H1 (cell line): ENCODE measurements around the gene FOSL2. TPM values are rescaled to one million over a fixed set of nuclear protein-coding genes. Genes with fewer than 3 reads are reported as not detected.

ENCODE experiments used
- CTCF ChIA-PET: fragments of 300-600 bp; sonication (Branson Sonifier 250); formaldehyde crosslinking; loops from one replicate; lab custom pipeline; 2021; ENCODE audit not compliant: partially characterized antibody; lab: Charles Lee
- POLR2A ChIA-PET: fragments of 300-600 bp; sonication (Branson Sonifier 250); formaldehyde crosslinking; loops from one replicate; lab custom pipeline; 2021; ENCODE audit warnings: inconsistent platforms; ENCODE audit not compliant: partially characterized antibody; lab: Charles Lee
- DNase-seq, 2 experiments: peaks; one replicate each; pipeline versions ENCODE4 v3.0.0 to v3.0.0-alpha.2; 2010 to 2022; ENCODE audit warnings: low spot score in 2 of 2, low read depth in 1 of 2, mixed read lengths in 1 of 2
- FAIRE-seq: peaks from 2 replicates; lab custom pipeline; 2011; peaks lifted over from hg19 to GRCh38; lab: Jason Lieb, UNC
- H2AFZ ChIP-seq: 2 replicates; pipeline ENCODE4 v1.8.1; 2012; ENCODE audit warnings: low read length, inconsistent platforms
- H2AK5ac ChIP-seq: 2 replicates; pipeline ENCODE4 v1.6.1; 2013; ENCODE audit warnings: low read depth, low read length
- H2BK120ac ChIP-seq: replicated peaks from 2 replicates; pipeline ENCODE3; 2013; ENCODE audit warnings: low read depth, low read length, inconsistent platforms
- H2BK12ac ChIP-seq: 2 replicates; pipeline ENCODE4 v1.6.1; 2013; ENCODE audit warnings: low read depth, low read length
- H2BK15ac ChIP-seq: 2 replicates; pipeline ENCODE4 v1.6.1; 2013; ENCODE audit warnings: low read length
- H2BK20ac ChIP-seq: 2 replicates; pipeline ENCODE4 v1.6.1; 2013; ENCODE audit warnings: low read length
- H2BK5ac ChIP-seq: 2 replicates; pipeline ENCODE4 v1.6.1; 2013; ENCODE audit warnings: low read depth, low read length
- H3K14ac ChIP-seq: 2 replicates; pipeline ENCODE4 v1.6.1; 2013; ENCODE audit warnings: inconsistent platforms; ENCODE audit not compliant: insufficient read length
- H3K18ac ChIP-seq: 2 replicates; pipeline ENCODE4 v1.6.1; 2013; ENCODE audit warnings: low read length; ENCODE audit errors: extremely low read depth
- H3K23ac ChIP-seq: 2 replicates; pipeline ENCODE4 v1.6.1; 2013; ENCODE audit warnings: inconsistent platforms; ENCODE audit not compliant: insufficient read length
- H3K23me2 ChIP-seq: 2 replicates; pipeline ENCODE4 v1.6.1; 2013; ENCODE audit warnings: low read depth, low read length
- H3K27ac ChIP-seq: 2 replicates; pipeline ENCODE4 v1.6.1; 2011; ENCODE audit warnings: low read depth, low read length, inconsistent platforms
- H3K27me3 ChIP-seq, 4 experiments: replicated peaks in 1 of 4; 1 replicate in 1 of 4; 2 replicates in 3 of 4; pipeline versions ENCODE4 v1.6.1 to v1.8.1; 2011 to 2013; ENCODE audit warnings: low read length in 3 of 4, mild to moderate bottlenecking in 3 of 4, inconsistent platforms in 2 of 4, mixed read lengths in 2 of 4, moderate library complexity in 1 of 4; ENCODE audit not compliant: control insufficient read depth in 3 of 4, insufficient read depth in 3 of 4; ENCODE audit errors: extremely low read depth in 1 of 4
- H3K36me3 ChIP-seq, 4 experiments: 2 replicates each; pipeline versions ENCODE4 v1.6.1 to v1.8.1; 2011 to 2013; ENCODE audit warnings: mild to moderate bottlenecking in 4 of 4, low read length in 3 of 4, moderate library complexity in 2 of 4, control low read depth in 1 of 4, inconsistent platforms in 1 of 4; ENCODE audit not compliant: insufficient read depth in 4 of 4, control insufficient read depth in 2 of 4
- H3K4ac ChIP-seq: replicated peaks from 2 replicates; pipeline ENCODE3; 2013; ENCODE audit warnings: low read length, low read depth, mixed read lengths, inconsistent platforms; ENCODE audit not compliant: insufficient read length
- H3K4me1 ChIP-seq, 4 experiments: replicated peaks in 1 of 4; 1 replicate in 1 of 4; 2 replicates in 3 of 4; pipeline versions ENCODE4 v1.6.1 to v1.8.1; 2011 to 2013; ENCODE audit warnings: low read length in 3 of 4, inconsistent platforms in 2 of 4, mixed read lengths in 1 of 4; ENCODE audit not compliant: insufficient read depth in 4 of 4, control insufficient read depth in 3 of 4
- H3K4me2 ChIP-seq, 2 experiments: 2 replicates each; pipeline versions ENCODE4 v1.6.1 to v1.8.1; 2011 to 2013; ENCODE audit warnings: low read depth in 2 of 2, low read length in 2 of 2, control low read depth in 1 of 2, inconsistent platforms in 1 of 2, mild to moderate bottlenecking in 1 of 2; ENCODE audit not compliant: insufficient read depth in 1 of 2
- H3K4me3 ChIP-seq, 4 experiments: fragments of 200-600, 300-600 bp in 1 of 4; sonication (generic), shearing (Covaris generic), sonication (Bioruptor Twin) in 1 of 4; 2 replicates each; pipeline versions ENCODE4 v1.5.1 to v1.8.1; 2011 to 2016; ENCODE audit warnings: low read length in 4 of 4, low read depth in 3 of 4, control low read depth in 2 of 4, inconsistent platforms in 2 of 4, mild to moderate bottlenecking in 2 of 4, mixed read lengths in 1 of 4, moderate library complexity in 1 of 4; ENCODE audit not compliant: insufficient read depth in 2 of 4; ENCODE audit errors: extremely low read depth in 1 of 4
- H3K56ac ChIP-seq: replicated peaks from 2 replicates; pipeline ENCODE3; 2013; ENCODE audit warnings: low read depth, mild to moderate bottlenecking, mixed read lengths, low read length, inconsistent platforms; ENCODE audit not compliant: insufficient read length
- H3K79me1 ChIP-seq: 2 replicates; pipeline ENCODE4 v1.6.1; 2013; ENCODE audit warnings: low read depth, low read length, control low read depth
- H3K79me2 ChIP-seq, 2 experiments: 2 replicates each; pipeline versions ENCODE4 v1.6.1 to v1.8.1; 2012 to 2013; ENCODE audit warnings: low read length in 2 of 2, mild to moderate bottlenecking in 2 of 2, inconsistent platforms in 1 of 2; ENCODE audit not compliant: insufficient read depth in 2 of 2, control insufficient read depth in 1 of 2
- H3K9ac ChIP-seq, 4 experiments: replicated peaks in 1 of 4; 1 replicate in 1 of 4; 2 replicates in 3 of 4; pipeline versions ENCODE4 v1.6.1 to v1.8.1; 2011 to 2013; ENCODE audit warnings: low read depth in 3 of 4, low read length in 3 of 4, control low read depth in 2 of 4, mild to moderate bottlenecking in 2 of 4, moderate library complexity in 2 of 4, inconsistent platforms in 1 of 4; ENCODE audit errors: extremely low read depth in 1 of 4
- H3K9me3 ChIP-seq, 2 experiments: 2 replicates each; pipeline versions ENCODE4 v1.6.1 to v1.8.1; 2012 to 2013; ENCODE audit warnings: mild to moderate bottlenecking in 2 of 2, moderate library complexity in 2 of 2, control low read depth in 1 of 2, inconsistent platforms in 1 of 2, low read depth in 1 of 2, low read length in 1 of 2, mixed read lengths in 1 of 2; ENCODE audit not compliant: insufficient read depth in 2 of 2
- H4K20me1 ChIP-seq, 2 experiments: replicated peaks in 1 of 2; 2 replicates each; pipeline versions ENCODE3 to v1.8.1; 2011 to 2013; ENCODE audit warnings: inconsistent platforms in 2 of 2, low read length in 2 of 2, mild to moderate bottlenecking in 1 of 2; ENCODE audit not compliant: insufficient read depth in 2 of 2, control insufficient read depth in 1 of 2
- H4K5ac ChIP-seq: 2 replicates; pipeline ENCODE4 v1.6.1; 2013; ENCODE audit warnings: low read length, low read depth, mixed read lengths, inconsistent platforms; ENCODE audit not compliant: insufficient read length
- H4K8ac ChIP-seq: 2 replicates; pipeline ENCODE4 v1.8.0; 2013; ENCODE audit warnings: mild to moderate bottlenecking, moderate library complexity, low read length, inconsistent platforms; ENCODE audit not compliant: insufficient read depth; ENCODE audit errors: extremely low read depth
- H4K91ac ChIP-seq: replicated peaks from 2 replicates; pipeline ENCODE3; 2013; ENCODE audit warnings: low read length, mixed read lengths, inconsistent platforms; ENCODE audit not compliant: insufficient read length
- ATF2 ChIP-seq: IDR thresholded peaks from 2 replicates; pipeline ENCODE4 v1.6.1; 2012; ENCODE audit warnings: low read length, inconsistent platforms
- HDAC2 ChIP-seq, 2 experiments: fragments of 300-600 bp in 1 of 2; sonication (generic) in 1 of 2; IDR thresholded peaks; 2 replicates each; pipeline ENCODE4 v1.6.1; 2011 to 2012; ENCODE audit warnings: low read depth in 2 of 2, low read length in 2 of 2, mild to moderate bottlenecking in 2 of 2, moderate library complexity in 2 of 2, borderline replicate concordance in 1 of 2, inconsistent platforms in 1 of 2
- KDM1A ChIP-seq: fragments of 200-600, 300-600 bp; sonication (generic); IDR thresholded peaks from 2 replicates; pipeline ENCODE4 v1.7.1; 2016; ENCODE audit warnings: mild to moderate bottlenecking, low read length, borderline replicate concordance
- KDM5A ChIP-seq: fragments of 200-600 bp; IDR thresholded peaks from 2 replicates; pipeline ENCODE4 v1.7.1; 2012; ENCODE audit warnings: mild to moderate bottlenecking, low read length, inconsistent platforms, mixed read lengths
- PHF8 ChIP-seq: fragments of 200-600 bp; sonication (generic); conservative IDR thresholded peaks from 2 replicates; pipeline ENCODE4 v1.7.1; 2012; ENCODE audit warnings: low read depth, mild to moderate bottlenecking, inconsistent platforms, low read length, moderate library complexity
- POLR2A ChIP-seq, 2 experiments: IDR thresholded peaks; 1 replicate in 1 of 2; 2 replicates in 1 of 2; pipeline ENCODE4 v1.6.1; 2011; ENCODE audit warnings: low read depth in 2 of 2, low read length in 2 of 2, mild to moderate bottlenecking in 2 of 2; ENCODE audit errors: control extremely low read depth in 1 of 2
- RAD21 ChIP-seq, 2 experiments: IDR thresholded peaks in 1 of 2; conservative IDR thresholded peaks in 1 of 2; 2 replicates each; pipeline ENCODE4 v1.6.1; 2011; ENCODE audit warnings: low read depth in 2 of 2, low read length in 2 of 2, improper control_type of control experiment in 1 of 2, inconsistent platforms in 1 of 2, mild to moderate bottlenecking in 1 of 2, moderate library complexity in 1 of 2
- RFX5 ChIP-seq: IDR thresholded peaks from 2 replicates; pipeline ENCODE4 v1.6.1; 2011; ENCODE audit warnings: low read depth, low read length, improper control_type of control experiment, borderline replicate concordance
- RNF2 ChIP-seq: fragments of 200-900, 300-1000 bp; sonication (generic); IDR thresholded peaks from 2 replicates; pipeline ENCODE4 v1.7.1; 2016; ENCODE audit warnings: borderline replicate concordance, low read depth, mild to moderate bottlenecking, antibody characterized with exemption, low read length; ENCODE audit not compliant: poor library complexity, severe bottlenecking; ENCODE audit errors: missing control alignments
- SIRT6 ChIP-seq: IDR thresholded peaks from one replicate; pipeline ENCODE4 v1.7.1; 2012; ENCODE audit warnings: low read length, inconsistent platforms
- SRF ChIP-seq: IDR thresholded peaks from 2 replicates; pipeline ENCODE4 v1.6.1; 2011; ENCODE audit warnings: mild to moderate bottlenecking, low read depth, low read length, moderate library complexity
- TAF7 ChIP-seq: optimal IDR thresholded peaks from 2 replicates; pipeline ENCODE3; 2011; ENCODE audit warnings: low read depth, mild to moderate bottlenecking, inconsistent platforms, low read length, moderate library complexity, borderline replicate concordance
- WGBS, 2 experiments: shearing (Covaris generic) in 1 of 2; methylation state at CpG; one replicate each; pipeline versions ENCODE4 v1.1.6 to v1.1.7; 2013 to 2015; ENCODE audit warnings: low lambda C conversion rate in 2 of 2, mixed read lengths in 2 of 2, inconsistent platforms in 1 of 2, low coverage in 1 of 2, missing lambda C conversion rate in 1 of 2; ENCODE audit not compliant: insufficient replicate concordance in 2 of 2, insufficient coverage in 1 of 2, insufficient read length in 1 of 2; ENCODE audit errors: extremely low coverage in 1 of 2, missing lambda C conversion rate in 1 of 2; 5-methylcytosine and 5-hydroxymethylcytosine counted together
- polyA plus RNA-seq, 7 experiments: library from polyadenylated mRNA; depleted of rRNA in 3 of 7; stranded (reverse) in 5 of 7; unstranded in 2 of 7; fragments of >200 nt in 5 of 7; fragments of 200-250 nt in 2 of 7; gene quantifications; 1 replicate in 5 of 7; 2 replicates in 1 of 7; 4 replicates in 1 of 7; pipeline versions ENCODE4 v1.2.1 to v1.2.3, GENCODE V29; 2011 to 2013; ENCODE audit warnings: missing spikeins in 2 of 7, mixed read lengths in 2 of 7
- total RNA-seq: library from RNA; stranded (reverse); fragmentation: NEBNext Ultra II Directional; extraction: Animal tissue kit (Norgen Biotek cat#: 25700); gene quantifications from 2 replicates; pipeline ENCODE4 v1.2.1, GENCODE V29; 2021

Gene FOSL2
- total and polyA plus RNA-seq, 2 of the 8 experiments (the other 6 are each of a cell fraction or from before 2014, with no cell fraction given) = 1.5 to 4.5 TPM

- no peak for FAIRE-seq
- H3K18ac ChIP-seq = no peak overlapping the region
- 82% methylated on average over 6 of the region's 6 CpGs; no CpG with 5 or more reads in 1 of the 2 experiments for WGBS, 2 experiments
- CTCF ChIA-PET = no interaction called here
- H2BK15ac ChIP-seq = no peak overlapping the region
- no peak overlapping the region for H3K27ac ChIP-seq
- H2BK12ac ChIP-seq = no peak overlapping the region
- no peak overlapping the region for H3K23ac ChIP-seq
- H2AK5ac ChIP-seq = no peak overlapping the region
- no peaks in the 10 kb centered on the region for H3K9me3 ChIP-seq
- H4K20me1 ChIP-seq = no peaks in the 10 kb centered on the region
- H3K23me2 ChIP-seq = no peaks in the 10 kb centered on the region
- H3K14ac ChIP-seq = no peak overlapping the region
- H3K79me1 ChIP-seq = no peaks in the 10 kb centered on the region
- H3K4me2 ChIP-seq = no peak overlapping the region
- no peak overlapping the region for H2BK120ac ChIP-seq
- H3K9ac ChIP-seq = no peak overlapping the region
- no peak overlapping the region for H3K4me3 ChIP-seq
- H3K27me3 ChIP-seq = no peaks in the 10 kb centered on the region
- H4K91ac ChIP-seq = peak overlapping the region; percentile 55
- H3K36me3 ChIP-seq = no peaks in the 10 kb centered on the region
- no peak overlapping the region for H2AFZ ChIP-seq
- no peak overlapping the region for H3K4ac ChIP-seq
- no peaks in the 10 kb centered on the region for H3K79me2 ChIP-seq
- H3K4me1 ChIP-seq = peaks cover 5 to 11% (median 5%) of the 10 kb centered on the region in 4 experiments
- no peak overlapping the region for H4K8ac ChIP-seq
- no peak overlapping the region for H4K5ac ChIP-seq
- H2BK5ac ChIP-seq = no peak overlapping the region
- H3K56ac ChIP-seq = no peak overlapping the region
- no peak overlapping the region for H2BK20ac ChIP-seq
- DNase-seq = no peak
- POLR2A ChIA-PET = no interaction called here
- no peak for TF ChIP-seq HDAC2 (IDR thresholded peaks at IDR 0.05; ENCODE audit: borderline replicate concordance in 1 of 2, low read depth in 2 of 2, low read length in 2 of 2)
- TF ChIP-seq RAD21 (IDR thresholded peaks at IDR 0.05 in 1 of 2, conservative IDR thresholded peaks at IDR 0.05 in 1 of 2; ENCODE audit: low read depth in 2 of 2, low read length in 2 of 2) = no peak
- no peak for TF ChIP-seq RNF2
- TF ChIP-seq POLR2A (IDR thresholded peaks at IDR 0.05; ENCODE audit: control extremely low read depth in 1 of 2, low read depth in 2 of 2, low read length in 2 of 2) = no peak
- TF ChIP-seq SIRT6 = no peak
- no peak for TF ChIP-seq PHF8
- TF ChIP-seq SRF = no peak
- TF ChIP-seq RFX5 = no peak
- no peak for TF ChIP-seq KDM5A
- no peak for TF ChIP-seq TAF7
- TF ChIP-seq KDM1A = no peak
- TF ChIP-seq ATF2 = no peak
Observed at GRCh38 chr2:28346587-28346986, 46.1 kb upstream of the FOSL2 start.
